Neural progenitor cell (in vitro differentiated cells): ENCODE results near the gene KAZN.

Experiments used
- CTCF ChIP-seq: fragments of 200-600 bp; sonication (generic); IDR thresholded peaks from 2 replicates; pipeline ENCODE4 v1.5.1; 2017; ENCODE audit warnings: antibody characterized with exemption, mild to moderate bottlenecking
- EZH2phosphoT487 ChIP-seq: fragments of 200-600 bp; sonication (generic); IDR thresholded peaks from 2 replicates; pipeline ENCODE4 v1.6.1; 2017; ENCODE audit warnings: antibody characterized with exemption

GRCh38 chr1:14846688-14847087 is 248.2 kb downstream of the KAZN start:
- TF ChIP-seq CTCF (no peak), EZH2phosphoT487 (no peak)
